Thyroid gland (tissue), 4 donors: ENCODE data around the gene MAPK10. TPM values are rescaled to one million over a fixed set of nuclear protein-coding genes. Genes with fewer than 3 reads are reported as not detected.
A peak's percentile ranks its signal among the peaks of the same experiment; 100 is the strongest.

Experiments
- DNase-seq, 2 donors: peaks; one replicate each; pipeline ENCODE4 v3.0.0-alpha.2; 2019
- H3K27ac ChIP-seq, 3 donors: fragments of 200-600 bp; sonication (generic); 1 replicate in 2 of 3; 2 replicates in 1 of 3; pipeline ENCODE4 v1.5.1; 2016 to 2019; ENCODE audit warnings: mild to moderate bottlenecking in 1 of 3, moderate library complexity in 1 of 3
- H3K27me3 ChIP-seq: fragments of 200-600 bp; sonication (generic); one replicate; pipeline ENCODE4 v1.5.1; 2019
- H3K36me3 ChIP-seq, 2 donors: fragments of 200-600 bp; sonication (generic); one replicate each; pipeline ENCODE4 v1.5.1; 2016 to 2019
- H3K4me1 ChIP-seq, 2 donors: fragments of 200-600 bp; sonication (generic); one replicate each; pipeline ENCODE4 v1.5.1; 2017 to 2019
- H3K4me3 ChIP-seq, 3 donors: fragments of 200-600 bp; sonication (generic); replicated peaks in 1 of 3; 1 replicate in 2 of 3; 2 replicates in 1 of 3; pipeline ENCODE4 v1.5.1; 2016; ENCODE audit warnings: mild to moderate bottlenecking in 1 of 3
- H3K9me3 ChIP-seq: fragments of 200-600 bp; sonication (generic); one replicate; pipeline ENCODE4 v1.5.1; 2017
- CTCF ChIP-seq, 6 experiments: fragments of 200-600 bp in 3 of 6; fragments of 450-650 bp in 3 of 6; sonication (generic) in 3 of 6; IDR thresholded peaks; one replicate each; pipeline ENCODE4 v1.5.1; 2016 to 2019; ENCODE audit warnings: antibody characterized with exemption in 6 of 6, mild to moderate bottlenecking in 2 of 6, inconsistent platforms in 1 of 6, moderate library complexity in 1 of 6
- POLR2A ChIP-seq, 2 donors: fragments of 450-650 bp; IDR thresholded peaks; one replicate each; pipeline ENCODE4 v1.6.1; 2017; ENCODE audit warnings: antibody characterized with exemption in 2 of 2, mild to moderate bottlenecking in 2 of 2, moderate library complexity in 1 of 2
- WGBS, 2 donors: methylation state at CpG; one replicate each; pipeline ENCODE4 v1.1.5; 2017; 5-methylcytosine and 5-hydroxymethylcytosine counted together
- intact Hi-C: fragments of 100-400 bp; cut with DNase I; formaldehyde crosslinking; loops from one replicate; pipeline ENCODE4 v1.15.1; 2023
- total RNA-seq, 4 donors: library from RNA; depleted of rRNA; stranded (reverse); fragments of >200 nt; gene quantifications; one replicate each; pipeline ENCODE4 v1.2.3, GENCODE V29; 2016

Gene MAPK10
- 10 to 100 TPM; 65.4 to 95.0 (median 86.2) TPM for total RNA-seq

GRCh38 chr4:86359944-86360478, at the start of gene MAPK10:
TSS of gene MAPK10 (minus strand) at chr4:86360053.
- Histone ChIP-seq H3K4me3 (peak within 1 kb of the TSS in 2 of 3 donors; percentile 21 to 24), H3K9me3 (no peaks in the 10 kb centered on the region), H3K27me3 (no peaks in the 10 kb centered on the region), H3K36me3 (no peaks in the 10 kb centered on the region), H3K4me1 (peaks cover 12 to 13% of the 10 kb centered on the region in 2 donors), H3K27ac (no peak within 1 kb of the TSS)
- intact Hi-C loops: no loop called here
- TF ChIP-seq CTCF (IDR thresholded peaks at IDR 0.05) (no peak), POLR2A (IDR thresholded peaks at IDR 0.05) (peak in 1 of 2 donors; percentile 73)
- DNase-seq: peak; percentile 68 to 73
- WGBS, 2 donors: 7 to 9% methylated on average over 12 of the region's 12 CpGs

GRCh38 chr4:86403575-86403974, 43.7 kb upstream of the MAPK10 start:
- H3K27ac ChIP-seq: no peak overlapping the region
- H3K36me3 ChIP-seq: no peaks in the 10 kb centered on the region
- no peak for DNase-seq
- no peak overlapping the region for H3K4me3 ChIP-seq
- intact Hi-C loops: no loop called here
- TF ChIP-seq POLR2A (IDR thresholded peaks at IDR 0.05) (no peak), CTCF (IDR thresholded peaks at IDR 0.05) (no peak)
- H3K4me1 ChIP-seq: no peaks in the 10 kb centered on the region
- no peaks in the 10 kb centered on the region for H3K27me3 ChIP-seq
- WGBS, 2 donors: 82 to 86% methylated on average over 6 of the region's 6 CpGs
- no peaks in the 10 kb centered on the region for H3K9me3 ChIP-seq

GRCh38 chr4:86401826-86402225, 42.0 kb upstream of the MAPK10 start:
- no peaks in the 10 kb centered on the region for H3K9me3 ChIP-seq
- no peak for TF ChIP-seq CTCF (IDR thresholded peaks at IDR 0.05)
- no peak for TF ChIP-seq POLR2A (IDR thresholded peaks at IDR 0.05)
- no peaks in the 10 kb centered on the region for H3K4me1 ChIP-seq
- H3K4me3 ChIP-seq: no peak overlapping the region
- no peak overlapping the region for H3K27ac ChIP-seq
- DNase-seq: no peak
- 90 to 95% methylated on average over 2 of the region's 2 CpGs for WGBS, 2 donors
- H3K36me3 ChIP-seq: no peaks in the 10 kb centered on the region
- H3K27me3 ChIP-seq: no peaks in the 10 kb centered on the region
- intact Hi-C loops: no loop called here

GRCh38 chr4:86400216-86400615, 40.4 kb upstream of the MAPK10 start:
- H3K4me3 ChIP-seq: no peak overlapping the region
- 75 to 85% methylated on average over 4 of the region's 4 CpGs for WGBS, 2 donors
- no peak for DNase-seq

More at GRCh38 chr4:86400216-86400615, 40.4 kb upstream of the MAPK10 start:
- Histone ChIP-seq H3K27me3 (no peaks in the 10 kb centered on the region), H3K36me3 (no peaks in the 10 kb centered on the region), H3K9me3 (no peaks in the 10 kb centered on the region), H3K4me1 (no peaks in the 10 kb centered on the region), H3K27ac (no peak overlapping the region)
- TF ChIP-seq POLR2A (IDR thresholded peaks at IDR 0.05) (no peak), CTCF (IDR thresholded peaks at IDR 0.05) (no peak)
- intact Hi-C loops: no loop called here
